NOMO-1 treated with dmso at 0.1 percent for 144 hours (cell line): ENCODE results near the gene GSK3B.
"Not testable (repeated sequence)": the region's sequence is repeated elsewhere in the genome, so short reads cannot be mapped to it uniquely, and the experiment has no call there.

Experiments used
- DNase-seq: peaks from one replicate; lab custom pipeline; 2025; ENCODE audit not compliant: unreplicated experiment; lab: John Stamatoyannopoulos, UW

Gene GSK3B

DNA sequence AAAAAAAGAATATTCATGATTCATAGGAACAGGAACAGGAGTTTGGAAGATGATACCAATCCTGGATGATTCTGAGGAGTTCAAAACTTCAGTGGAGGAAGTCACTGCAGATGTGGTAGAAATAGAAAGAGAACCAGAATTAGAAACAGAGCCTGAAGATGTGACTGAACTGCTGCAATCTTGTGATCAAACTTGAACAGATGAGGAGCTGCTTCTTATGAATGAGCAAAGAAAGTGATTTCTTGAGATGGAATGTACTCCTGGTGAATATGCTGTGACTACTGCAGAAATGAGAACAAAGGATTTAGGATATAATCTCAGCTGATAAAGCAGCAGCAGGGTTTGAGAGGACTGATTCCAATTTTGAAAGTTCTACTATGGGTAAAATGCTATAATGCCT lies 72.7 kb downstream of the GSK3B start:
- no peak for DNase-seq

DNA sequence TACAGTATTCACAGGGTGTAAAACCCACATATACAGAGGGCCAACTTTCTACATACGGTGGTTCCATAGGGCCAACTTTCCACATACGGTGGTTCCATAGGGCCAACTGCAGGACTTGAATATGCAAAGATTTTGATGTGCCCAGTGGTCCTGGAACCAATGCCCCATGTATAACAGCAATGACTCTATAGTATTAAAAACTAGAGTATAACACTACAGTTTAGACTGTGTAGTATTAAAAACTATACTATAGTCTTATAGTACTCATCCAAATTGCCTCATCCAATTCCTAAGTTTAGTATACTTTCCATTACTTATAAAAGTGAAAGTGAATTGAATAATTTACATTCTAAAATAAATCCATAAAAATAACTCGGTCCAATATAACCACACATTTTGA lies 75.9 kb downstream of the GSK3B start:
- DNase-seq: no peak

DNA sequence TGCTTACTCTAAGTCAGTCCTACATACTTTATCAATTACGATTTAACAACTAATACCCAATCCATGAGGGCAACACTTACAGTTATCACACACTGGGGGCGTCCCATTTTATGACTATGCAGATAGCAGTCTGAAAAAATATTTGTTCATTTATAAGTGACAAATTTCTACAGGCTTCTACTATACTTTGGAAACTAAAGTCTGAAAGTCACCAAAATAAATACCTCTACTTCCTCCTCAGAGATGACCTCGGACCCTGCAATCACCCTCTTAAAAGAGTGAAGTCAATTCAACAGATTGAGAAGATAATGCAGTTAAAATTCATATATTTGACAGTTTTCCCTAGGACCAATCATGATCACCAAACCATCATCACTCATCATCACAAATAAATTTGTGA lies 76.6 kb downstream of the GSK3B start:
- DNase-seq: no peak

DNA sequence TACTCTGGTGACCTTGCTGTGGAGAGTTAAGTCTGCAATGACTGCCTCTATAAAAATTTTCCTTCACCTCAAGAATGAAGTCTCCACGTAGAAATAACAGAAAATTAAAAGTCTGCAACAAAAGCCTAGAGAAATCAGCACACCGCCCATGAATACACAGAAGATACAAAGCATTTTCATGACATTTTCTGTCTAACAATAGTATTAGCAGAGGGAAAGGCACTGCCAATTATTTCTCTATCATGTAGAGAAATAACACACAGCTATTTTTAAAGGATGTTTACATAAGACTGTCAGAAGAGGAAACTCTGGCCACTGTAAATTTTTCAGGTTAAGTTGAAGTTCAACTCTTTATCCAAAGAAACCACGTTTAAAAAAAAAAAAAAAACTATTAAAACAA lies 80.8 kb downstream of the GSK3B start:
- DNase-seq: no peak

DNA sequence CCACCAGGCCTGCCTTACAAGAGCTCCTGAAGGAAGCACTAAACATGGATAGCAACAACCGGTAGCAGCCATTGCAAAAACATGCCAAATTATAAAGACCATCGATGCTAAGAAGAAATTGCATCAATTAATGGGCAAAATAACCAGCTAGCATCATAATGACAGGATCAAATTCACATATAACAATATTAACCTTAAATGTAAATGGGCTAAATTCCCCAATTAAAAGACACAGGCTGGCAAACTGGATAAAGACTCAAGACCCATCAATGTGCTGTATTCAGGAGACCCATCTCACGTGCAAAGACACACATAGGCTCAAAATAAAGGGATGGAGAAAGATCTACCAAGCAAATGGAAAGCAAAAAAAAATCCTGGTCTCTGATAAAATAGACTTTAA lies 88.5 kb downstream of the GSK3B start:
- not testable (repeated sequence) for DNase-seq

DNA sequence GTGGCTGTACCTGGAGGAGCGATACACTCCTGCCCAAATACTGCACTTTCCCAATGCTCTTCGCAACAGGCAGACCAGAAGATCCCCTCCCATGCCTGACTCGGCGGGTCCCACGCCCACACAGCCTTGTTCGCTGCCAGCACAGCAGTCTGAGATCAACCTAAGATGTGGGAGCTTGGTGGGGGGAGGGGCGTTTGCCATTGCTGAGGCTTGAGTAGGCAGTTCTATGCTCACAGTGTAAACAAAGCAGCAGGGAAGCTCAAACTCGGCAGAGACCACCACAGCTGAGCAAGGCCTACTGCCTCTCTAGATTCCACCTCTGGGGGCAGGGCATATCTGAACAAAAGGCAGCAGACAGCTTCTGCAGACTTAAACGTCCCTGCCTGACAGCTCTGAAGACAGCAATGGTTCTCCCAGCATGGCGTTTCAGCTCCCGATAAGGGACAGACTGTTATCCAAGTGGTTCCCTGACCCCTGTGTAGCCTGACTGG lies 90.2 kb downstream of the GSK3B start:
- not testable (repeated sequence) for DNase-seq

DNA sequence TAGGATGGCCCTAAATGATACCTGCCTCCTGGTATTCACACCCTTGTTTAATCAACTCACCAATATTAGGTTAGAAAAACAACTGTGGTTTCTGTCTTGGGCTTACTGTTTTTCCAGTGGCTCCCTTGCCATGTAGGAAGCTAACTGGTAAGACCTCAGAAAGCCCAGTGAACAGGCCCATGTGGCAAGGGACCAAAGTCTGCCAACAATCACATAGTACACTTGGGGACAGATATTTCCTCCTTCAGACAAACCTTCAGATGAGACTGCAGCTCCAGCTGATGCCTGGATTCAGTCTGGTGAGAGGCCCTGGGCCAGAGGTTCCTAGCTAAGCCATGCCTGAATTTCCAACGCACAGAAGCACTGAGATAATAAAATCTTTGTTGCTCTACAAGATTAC lies 96.1 kb downstream of the GSK3B start:
- DNase-seq: no peak

DNA sequence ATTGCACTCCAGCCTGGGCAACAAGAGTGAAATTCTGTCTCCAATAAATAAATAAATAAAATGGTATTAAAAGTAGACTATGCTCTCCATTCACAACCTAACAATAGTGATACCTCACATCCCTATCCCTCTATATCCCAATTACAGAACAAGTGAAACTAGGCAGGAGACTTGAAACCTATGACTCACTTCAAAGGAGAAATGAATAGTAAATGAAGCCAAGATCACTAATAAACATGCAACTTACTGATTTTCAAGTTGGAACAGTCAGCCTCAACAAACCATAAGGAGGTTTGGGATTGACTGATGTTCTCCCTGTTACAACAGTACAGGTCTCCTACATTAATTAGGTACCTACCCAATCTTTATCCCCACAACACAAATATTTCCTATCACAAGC lies 103.4 kb downstream of the GSK3B start:
- DNase-seq: no peak

DNA sequence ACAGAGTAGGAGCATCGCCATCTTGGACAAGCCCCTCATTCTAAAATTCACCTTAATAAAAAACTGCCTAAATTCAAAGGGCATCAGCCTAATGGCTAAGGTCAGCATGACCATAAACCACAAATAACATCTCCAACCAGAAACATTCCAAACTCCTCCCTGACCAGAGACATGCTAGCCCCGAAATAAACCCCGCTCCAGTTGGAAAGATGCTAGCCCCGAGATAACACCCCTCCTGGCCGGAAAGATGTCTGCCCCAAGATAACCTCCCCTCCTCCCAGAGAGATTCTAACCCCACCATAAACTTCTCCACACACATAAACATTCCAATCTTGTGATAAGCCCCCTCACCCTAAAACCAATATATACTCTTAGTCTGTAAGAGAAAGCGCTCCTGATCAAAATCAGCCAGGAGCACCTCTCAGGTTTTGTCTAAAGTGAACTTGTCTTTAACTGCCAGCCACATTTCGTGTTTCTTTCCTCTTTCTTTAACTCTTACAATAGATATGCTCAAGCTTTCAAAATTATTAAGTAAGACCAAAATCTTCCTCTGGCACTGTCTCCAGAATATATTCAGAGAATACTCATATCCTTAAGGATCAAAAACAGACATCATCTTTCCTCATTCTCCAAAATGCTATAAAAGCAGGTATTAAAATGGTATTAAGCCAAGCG lies 104.1 kb downstream of the GSK3B start:
- no peak for DNase-seq

DNA sequence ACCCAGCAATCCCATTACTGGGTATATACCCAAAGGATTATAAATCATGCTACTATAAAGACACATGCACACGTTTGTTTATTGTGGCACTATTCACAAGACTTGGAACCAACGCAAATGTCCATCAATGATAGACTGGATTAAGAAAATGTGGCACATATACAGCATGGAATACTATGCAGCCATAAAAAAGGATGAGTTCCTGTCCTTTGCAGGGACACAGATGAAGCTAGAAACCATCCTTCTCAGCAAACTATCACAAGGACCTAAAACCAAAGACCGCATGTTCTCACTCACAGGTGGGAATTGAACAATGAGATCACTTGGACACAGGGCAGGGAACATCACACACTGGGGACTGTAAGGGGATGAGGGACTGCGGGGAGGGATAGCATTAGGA lies 107.4 kb downstream of the GSK3B start:
- DNase-seq: not testable (repeated sequence)

DNA sequence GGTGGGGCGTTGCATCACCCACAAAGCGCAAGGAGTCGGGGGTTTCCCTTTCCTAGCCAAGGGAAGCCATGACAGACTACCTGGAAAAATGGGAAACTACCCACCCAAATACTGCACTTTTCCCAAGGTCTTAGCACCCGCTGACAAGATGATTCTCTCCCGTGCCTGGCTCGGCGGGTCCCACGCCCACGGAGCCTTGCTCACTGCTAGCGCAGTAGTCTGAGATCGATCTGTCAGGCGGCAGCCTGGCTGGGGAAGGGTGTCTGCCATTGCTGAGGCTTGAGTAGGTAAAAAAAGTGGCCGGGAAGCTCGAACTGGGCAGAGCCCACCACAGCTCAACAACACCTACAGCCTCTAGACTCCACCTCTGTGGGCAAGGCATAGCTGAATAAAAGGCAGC lies 112.9 kb downstream of the GSK3B start:
- DNase-seq: no peak

DNA sequence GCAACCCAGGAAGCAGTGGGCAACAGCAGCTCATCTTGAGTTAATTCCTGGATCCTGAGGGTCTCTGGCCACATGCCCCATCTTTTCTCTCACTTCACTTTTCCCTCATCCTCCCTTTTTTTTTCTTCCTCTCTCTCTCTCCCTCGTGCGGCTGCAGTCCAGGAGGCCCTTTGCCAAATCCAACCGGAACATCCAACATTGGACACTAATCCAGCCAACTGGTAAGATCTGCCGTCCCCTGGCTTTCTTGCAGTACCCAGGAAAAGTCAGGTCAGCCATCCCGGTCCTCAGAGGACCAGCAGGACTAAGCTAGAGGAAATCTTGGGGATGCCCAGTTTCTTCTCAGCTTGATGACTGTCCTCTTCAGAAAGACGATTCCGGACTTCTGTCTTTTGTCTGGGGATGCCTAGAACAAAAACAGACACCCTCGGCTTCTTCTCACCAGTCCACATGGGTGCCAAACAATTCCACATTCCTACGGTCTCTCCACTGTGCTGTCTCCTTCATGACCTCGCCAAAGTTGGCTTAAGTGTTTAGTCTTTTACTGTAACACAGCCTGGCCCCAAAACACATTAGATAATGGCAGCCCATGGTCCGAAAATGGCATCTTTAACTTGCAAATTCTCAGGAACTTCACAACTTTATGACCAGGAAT lies 115.6 kb downstream of the GSK3B start:
- no peak for DNase-seq

DNA sequence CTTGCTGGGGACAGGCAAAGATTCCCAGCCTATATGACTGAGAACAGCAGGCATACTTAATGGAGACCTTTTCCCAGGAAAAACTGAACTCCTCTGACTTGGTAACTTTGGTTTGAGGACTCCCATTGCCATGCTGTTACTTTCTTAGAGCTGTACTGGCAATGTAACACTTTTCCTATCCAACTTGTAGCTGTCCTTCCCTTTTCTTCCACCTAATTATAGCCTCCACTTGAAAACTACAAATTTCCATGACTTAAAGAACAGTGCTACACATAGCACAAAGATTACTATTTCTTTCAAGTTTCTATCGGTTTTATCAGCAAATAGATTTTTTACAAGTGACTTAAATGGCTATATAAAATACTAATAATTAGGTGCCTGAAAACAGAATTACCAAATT lies 116.9 kb downstream of the GSK3B start:
- DNase-seq: no peak

DNA sequence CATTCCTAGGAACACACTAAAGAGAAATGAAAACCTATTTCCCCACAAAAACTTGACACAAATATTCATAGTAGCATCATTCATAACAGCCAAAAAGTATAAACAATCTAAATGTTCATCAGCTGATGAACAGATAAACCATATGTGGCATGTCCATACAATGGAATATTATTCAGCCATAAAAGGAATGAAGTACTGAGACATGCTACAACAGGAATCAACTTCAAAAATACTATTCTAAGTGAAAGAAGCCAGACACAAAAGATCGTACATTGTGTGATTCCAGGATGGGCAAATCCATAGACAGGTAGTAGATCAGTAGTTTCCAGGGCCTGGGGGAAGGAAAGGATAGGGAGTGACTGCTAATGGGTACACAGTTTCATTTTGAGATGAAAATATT lies 118.0 kb downstream of the GSK3B start:
- DNase-seq: no peak

DNA sequence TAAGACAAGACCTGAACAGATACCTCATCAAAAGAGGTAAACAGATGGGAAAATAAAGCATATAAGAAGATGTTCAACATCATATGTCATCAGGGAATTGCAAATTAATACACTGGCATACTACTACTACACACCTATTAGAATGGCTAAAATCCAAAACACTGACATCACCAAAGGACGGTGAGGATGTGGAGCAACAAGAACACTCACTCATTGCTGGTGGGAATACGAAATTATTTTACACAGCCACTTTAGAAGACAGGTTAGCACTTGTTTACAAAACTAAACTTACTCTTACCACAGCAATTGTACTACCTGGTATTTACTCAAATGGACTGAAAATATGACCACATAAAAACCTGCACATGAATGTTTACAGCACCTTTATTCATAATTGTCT lies 119.6 kb downstream of the GSK3B start:
- no peak for DNase-seq

DNA sequence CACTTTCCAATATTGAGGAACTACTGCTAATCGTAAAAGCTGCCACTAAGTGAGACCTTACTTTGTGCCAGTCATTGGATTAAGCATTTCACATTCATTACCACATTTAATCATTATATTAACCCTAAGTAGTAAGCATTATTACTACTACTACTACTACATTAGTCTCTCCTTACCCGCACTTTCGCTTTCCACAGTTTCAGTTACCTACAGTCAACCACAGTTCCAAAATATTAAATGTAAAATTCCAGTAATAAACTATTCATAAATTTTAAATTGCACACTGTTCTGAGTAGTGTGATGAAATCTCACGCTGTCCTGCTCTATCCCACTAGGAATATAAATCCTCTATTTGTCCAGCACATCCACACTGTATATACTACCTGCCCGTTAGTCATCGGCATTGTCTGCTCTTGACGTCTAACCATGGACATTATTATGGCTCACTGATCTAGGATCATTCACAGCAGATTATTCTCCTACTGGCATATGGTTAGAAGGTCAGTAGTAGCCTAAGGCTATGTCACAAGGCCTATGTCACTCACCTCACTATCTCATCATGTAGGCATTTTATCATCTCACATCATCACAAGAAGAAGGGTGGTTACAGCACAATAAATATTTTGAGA lies 121.1 kb downstream of the GSK3B start:
- no peak for DNase-seq

DNA sequence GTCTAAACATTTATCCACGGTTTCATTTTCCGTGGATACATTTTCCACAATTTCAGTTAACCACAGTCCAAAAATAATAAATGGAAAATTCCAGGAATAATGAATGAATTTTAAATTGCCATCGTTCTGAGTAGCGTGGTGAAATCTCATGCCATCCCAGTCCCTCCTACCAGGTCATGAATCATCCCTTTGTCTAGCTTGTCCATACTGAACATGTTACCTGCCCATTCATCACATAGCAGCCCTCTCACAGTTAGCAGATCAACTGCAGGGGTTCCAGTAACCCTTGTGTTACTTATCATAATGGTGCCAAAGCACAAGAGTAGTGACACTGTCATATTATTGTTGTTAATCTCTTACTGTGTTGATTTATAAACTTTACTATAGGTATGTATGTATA lies 124.5 kb downstream of the GSK3B start:
- no peak for DNase-seq

DNA sequence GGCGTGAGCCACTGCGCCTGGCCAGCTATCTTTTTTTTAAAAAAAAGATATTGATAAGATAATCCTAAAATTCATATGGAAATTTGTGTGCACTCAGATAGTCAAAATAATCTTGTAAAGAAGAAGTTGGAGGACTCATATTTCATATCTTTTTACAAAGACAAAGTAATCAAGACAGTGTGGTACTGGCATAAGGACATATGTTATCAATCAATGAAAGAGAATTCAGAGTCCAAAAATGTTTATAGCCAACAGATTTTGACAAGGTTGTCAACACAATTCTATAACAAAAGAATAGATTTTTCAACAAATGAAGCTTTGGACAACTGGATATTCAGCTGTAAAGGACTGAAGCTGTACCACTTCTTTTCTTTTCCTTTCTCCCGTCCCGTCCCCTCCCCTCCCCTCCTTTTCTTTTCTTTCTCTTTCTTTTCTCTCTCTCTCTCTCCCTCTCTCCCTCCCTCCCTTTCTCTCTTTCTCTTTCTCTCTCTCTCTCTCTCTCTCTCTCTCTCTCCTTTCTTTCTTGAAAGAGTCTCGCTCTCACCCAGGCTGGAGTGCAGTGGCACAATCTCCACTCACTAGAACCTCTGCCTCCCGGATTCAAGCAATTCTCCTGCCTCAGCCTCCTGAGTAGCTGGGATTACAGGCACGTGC lies 126.8 kb downstream of the GSK3B start:
- DNase-seq: no peak

DNA sequence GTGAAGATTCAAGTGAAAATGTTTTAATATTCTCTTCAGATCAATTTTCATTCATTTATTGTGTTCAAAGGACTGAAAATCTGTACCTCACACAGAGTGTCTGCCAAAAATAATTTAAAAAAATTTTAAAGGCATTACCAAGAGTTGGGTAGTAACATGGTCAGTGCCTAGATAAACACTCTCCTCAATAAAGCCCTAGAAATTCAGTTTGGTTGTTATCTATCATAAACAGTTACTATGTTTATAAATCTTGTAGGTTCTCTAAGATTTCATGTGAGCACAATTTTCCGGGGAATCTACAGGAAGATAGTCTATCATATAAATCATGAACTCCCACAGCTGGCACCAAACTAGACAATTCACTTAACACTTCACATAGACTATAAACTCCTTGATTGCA lies 128.6 kb downstream of the GSK3B start:
- DNase-seq: no peak

DNA sequence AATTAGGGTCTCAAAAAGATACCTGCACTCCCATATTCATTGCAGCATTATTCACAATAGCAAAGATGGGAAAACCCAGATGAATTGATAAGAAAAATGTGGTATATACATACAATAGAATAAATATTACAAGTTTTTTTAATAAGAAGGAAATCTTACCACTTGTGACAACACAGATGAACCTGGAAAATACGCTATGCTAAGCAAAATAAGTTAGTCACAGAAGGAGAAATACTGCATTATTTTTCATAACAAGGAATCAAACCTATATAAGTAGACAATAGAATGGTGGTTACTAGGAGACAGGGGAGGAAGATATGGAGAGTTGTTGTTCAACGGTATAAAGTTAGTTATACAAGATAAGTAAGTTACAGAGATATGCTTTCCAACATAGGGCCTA lies 130.0 kb downstream of the GSK3B start:
- no peak for DNase-seq

DNA sequence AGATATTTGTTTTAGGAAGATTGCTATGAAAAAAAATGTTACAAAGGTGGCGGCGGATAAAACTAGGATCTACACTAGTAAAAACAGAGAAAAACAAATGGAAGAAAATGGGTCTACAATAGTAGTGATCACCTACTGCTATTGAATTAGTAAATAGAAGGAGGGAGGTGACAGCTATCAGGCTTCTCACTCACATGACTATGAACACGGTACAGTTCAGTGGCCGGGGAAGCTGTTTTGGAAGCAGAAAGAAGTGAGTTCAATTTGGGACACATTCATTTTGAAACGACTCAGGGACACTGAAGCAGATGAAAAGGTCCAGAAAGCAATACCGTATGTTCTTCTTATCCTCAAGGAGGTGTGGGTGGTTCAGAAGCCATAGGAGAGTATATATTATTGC lies 138.3 kb downstream of the GSK3B start:
- no peak for DNase-seq
